ENCODE results near the gene TMPRSS9.
A peak's percentile ranks its signal among the peaks of the same experiment; 100 is the strongest.
"Not testable (repeated sequence)": the region's sequence is repeated elsewhere in the genome, so short reads cannot be mapped to it uniquely, and the experiment has no call there.

The TMPRSS9 gene

GRCh38 chr19:2462635-2463421, 102.8 kb downstream of the TMPRSS9 start:
- peak; percentile 95 for DNase-seq (ENCODE audit: low read depth)

GRCh38 chr19:2463694-2464093, 103.6 kb downstream of the TMPRSS9 start:
- DNase-seq (ENCODE audit: low read depth), result not testable (repeated sequence)

- no peak for DNase-seq (ENCODE audit: low read depth)
Measured at GRCh38 chr19:2464389-2464788, 104.3 kb downstream of the TMPRSS9 start.

- DNase-seq (ENCODE audit: low read depth), result peak; percentile 27
Measured at GRCh38 chr19:2468596-2468995, 108.5 kb downstream of the TMPRSS9 start.

GRCh38 chr19:2469102-2469914, 109.2 kb downstream of the TMPRSS9 start:
- peak; percentile 78 for DNase-seq (ENCODE audit: low read depth)

GRCh38 chr19:2469915-2470200, 109.8 kb downstream of the TMPRSS9 start:
- DNase-seq (ENCODE audit: low read depth), result not testable (repeated sequence)

- DNase-seq (ENCODE audit: low read depth), result peak; percentile 89
Measured at GRCh38 chr19:2474232-2475017, 114.4 kb downstream of the TMPRSS9 start.

- peak; percentile 76 for DNase-seq (ENCODE audit: low read depth)
Measured at GRCh38 chr19:2475018-2475701, 115.1 kb downstream of the TMPRSS9 start.
